ENCODE results near the gene LGI2.

The LGI2 gene

GRCh38 chr4:24966076-24966475 is 64.7 kb downstream of the LGI2 start:
- no peak for DNase-seq (ENCODE audit: low read depth)

GRCh38 chr4:24965627-24966026 is 65.1 kb downstream of the LGI2 start:
- DNase-seq (ENCODE audit: low read depth), result no peak

DNA sequence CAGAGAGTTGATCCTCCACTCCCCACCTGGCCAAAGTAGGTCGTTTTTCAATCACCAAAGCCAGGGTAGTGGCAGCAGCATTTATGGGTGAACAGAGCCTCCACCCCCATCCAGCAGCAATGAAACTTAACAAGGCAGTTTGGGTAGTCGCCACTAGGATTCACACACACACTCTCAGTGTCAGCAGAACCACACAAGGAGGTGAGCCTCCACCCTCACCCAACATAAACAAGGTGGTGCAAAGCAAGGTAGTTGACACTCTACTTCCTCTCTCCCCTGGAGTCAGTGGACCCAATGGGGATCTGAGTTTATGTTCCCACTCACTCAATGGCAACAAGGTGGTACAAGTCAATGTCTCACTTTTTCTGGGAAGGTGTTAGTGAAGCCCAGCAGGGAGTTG is 67.5 kb downstream of the LGI2 start:
- no peak for DNase-seq (ENCODE audit: low read depth)

DNA sequence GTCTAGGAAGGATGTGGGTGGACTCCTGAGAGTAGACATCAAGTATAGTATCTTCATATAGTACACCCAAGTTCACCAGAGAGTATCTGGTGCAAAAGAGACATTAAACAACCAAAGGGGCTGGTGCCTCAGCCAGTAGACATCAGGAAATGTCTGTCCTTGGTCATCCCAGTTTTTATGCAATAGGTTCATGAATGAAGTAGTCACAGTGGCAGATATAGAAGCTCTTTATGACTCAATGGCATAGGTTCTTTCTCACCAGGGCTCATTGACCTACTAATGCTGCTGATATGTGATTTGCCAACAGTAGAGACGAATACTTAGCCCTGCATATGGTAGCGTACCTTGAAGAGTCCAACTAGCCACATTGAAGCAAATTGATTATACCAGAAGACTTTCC is 72.9 kb downstream of the LGI2 start:
- DNase-seq (ENCODE audit: low read depth), result no peak

- DNase-seq (ENCODE audit: low read depth), result no peak
These were observed 74.0 kb downstream of the LGI2 start for GRCh38 chr4:24956763-24957162.

GRCh38 chr4:24956091-24956490 is 74.7 kb downstream of the LGI2 start:
- DNase-seq (ENCODE audit: low read depth), result no peak

GRCh38 chr4:24952667-24953066 is 78.1 kb downstream of the LGI2 start:
- no peak for DNase-seq (ENCODE audit: low read depth)

- DNase-seq (ENCODE audit: low read depth), result no peak
These were observed 80.8 kb downstream of the LGI2 start for GRCh38 chr4:24949970-24950369.
